ENCODE measurements around the gene NUSAP1.
A peak's percentile ranks its signal among the peaks of the same experiment; 100 is the strongest.

- TF ChIP-seq POLR2A (IDR thresholded peaks at IDR 0.05; ENCODE audit: low read depth, low read length) (peak; percentile 94), TAF1 (IDR thresholded peaks at IDR 0.05; ENCODE audit: borderline replicate concordance, low read depth, low read length) (peak; percentile 97)
Measured at GRCh38 chr15:41283653-41284426, 48.8 kb upstream of the NUSAP1 start.
